ENCODE data around the gene ZNF598.
A peak's percentile ranks its signal among the peaks of the same experiment; 100 is the strongest.

The ZNF598 gene

GRCh38 chr16:2009791-2010510 lies at the start of gene ZNF598:
Gene ZNF598, minus strand, starts transcription at chr16:2009821.
- Histone ChIP-seq H3K4me3 (ENCODE audit: low read depth, low read length) (peak within 1 kb of the TSS; percentile 75), H3K9me3 (ENCODE audit: control insufficient read depth, insufficient read depth, low read depth, low read length) (no peaks in the 10 kb centered on the region), H3K4me1 (ENCODE audit: control insufficient read depth, insufficient read depth, low read length) (peaks cover 24% of the 10 kb centered on the region), H3K36me3 (ENCODE audit: control insufficient read depth in 2 of 2, insufficient read depth in 1 of 2, low read length in 2 of 2) (peaks cover 0 to 23% of the 10 kb centered on the region in 2 experiments; a peak in 1 of 3 replicates), H3K27ac (ENCODE audit: extremely low read depth, low read depth, low read length) (peak within 1 kb of the TSS; percentile 97)
- ChIA-PET POLR2A (interaction anchor here (2.7 kb wide), 1 partner anchor 145 kb away, joined by 17 read pairs; the partner anchor contains the start of gene TRAF7), CTCF (interaction anchor here (1.6 kb wide), 1 partner anchor 131 kb away, joined by 7 read pairs; no protein-coding TSS in a partner anchor)
- no peak for TF ChIP-seq ZBTB1 (tag by site-specific recombination; IDR thresholded peaks at IDR 0.05)
- 0 out of 2 replicates have a peak, but pooled peaks have one; percentile 18 for TF ChIP-seq TRIM28 (IDR thresholded peaks at IDR 0.05; ENCODE audit: borderline replicate concordance, low read length)
- 0 out of 2 replicates have a peak, but pooled peaks have one; percentile 40 for TF ChIP-seq KLF7 (tag by site-specific recombination; IDR thresholded peaks at IDR 0.05; ENCODE audit: borderline replicate concordance)
- TF ChIP-seq ZNF404 (tag by site-specific recombination; IDR thresholded peaks at IDR 0.05), result 0 out of 2 replicates have a peak, but pooled peaks have one; percentile 7
- peak; percentile 78 for TF ChIP-seq ZFP37 (tag by site-specific recombination; IDR thresholded peaks at IDR 0.05)
- no peak for TF ChIP-seq ZNF621 (tag by site-specific recombination; IDR thresholded peaks at IDR 0.05)
- 0 out of 2 replicates have a peak, but pooled peaks have one; percentile 25 for TF ChIP-seq YY2 (tag by site-specific recombination; IDR thresholded peaks at IDR 0.05)
- peak; percentile 57; the same call in 1 of the 2 replicates for TF ChIP-seq KLF10 (tag by site-specific recombination; IDR thresholded peaks at IDR 0.05)
- TF ChIP-seq, protein P1, sequence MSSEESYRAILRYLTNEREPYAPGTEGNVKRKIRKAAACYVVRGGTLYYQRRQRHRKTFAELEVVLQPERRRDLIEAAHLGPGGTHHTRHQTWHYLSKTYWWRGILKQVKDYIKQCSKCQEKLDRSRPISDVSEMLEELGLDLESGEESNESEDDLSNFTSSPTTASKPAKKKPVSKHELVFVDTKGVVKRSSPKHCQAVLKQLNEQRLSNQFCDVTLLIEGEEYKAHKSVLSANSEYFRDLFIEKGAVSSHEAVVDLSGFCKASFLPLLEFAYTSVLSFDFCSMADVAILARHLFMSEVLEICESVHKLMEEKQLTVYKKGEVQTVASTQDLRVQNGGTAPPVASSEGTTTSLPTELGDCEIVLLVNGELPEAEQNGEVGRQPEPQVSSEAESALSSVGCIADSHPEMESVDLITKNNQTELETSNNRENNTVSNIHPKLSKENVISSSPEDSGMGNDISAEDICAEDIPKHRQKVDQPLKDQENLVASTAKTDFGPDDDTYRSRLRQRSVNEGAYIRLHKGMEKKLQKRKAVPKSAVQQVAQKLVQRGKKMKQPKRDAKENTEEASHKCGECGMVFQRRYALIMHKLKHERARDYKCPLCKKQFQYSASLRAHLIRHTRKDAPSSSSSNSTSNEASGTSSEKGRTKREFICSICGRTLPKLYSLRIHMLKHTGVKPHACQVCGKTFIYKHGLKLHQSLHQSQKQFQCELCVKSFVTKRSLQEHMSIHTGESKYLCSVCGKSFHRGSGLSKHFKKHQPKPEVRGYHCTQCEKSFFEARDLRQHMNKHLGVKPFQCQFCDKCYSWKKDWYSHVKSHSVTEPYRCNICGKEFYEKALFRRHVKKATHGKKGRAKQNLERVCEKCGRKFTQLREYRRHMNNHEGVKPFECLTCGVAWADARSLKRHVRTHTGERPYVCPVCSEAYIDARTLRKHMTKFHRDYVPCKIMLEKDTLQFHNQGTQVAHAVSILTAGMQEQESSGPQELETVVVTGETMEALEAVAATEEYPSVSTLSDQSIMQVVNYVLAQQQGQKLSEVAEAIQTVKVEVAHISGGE (tag by site-specific recombination; conservative IDR thresholded peaks at IDR 0.05; ENCODE audit: low read depth), result peak; percentile 89
- peak; percentile 74 for TF ChIP-seq ZNF76 (tag by site-specific recombination; IDR thresholded peaks at IDR 0.05; ENCODE audit: borderline replicate concordance, low read depth)
- 0 out of 2 replicates have a peak, but pooled peaks have one; percentile 27 for TF ChIP-seq ZBTB48 (tag by site-specific recombination; IDR thresholded peaks at IDR 0.05)
- peak; percentile 62 for TF ChIP-seq SP3 (tag by site-specific recombination; IDR thresholded peaks at IDR 0.05)
- peak; percentile 39; the same call in 1 of the 2 replicates for TF ChIP-seq ZNF341 (tag by site-specific recombination; IDR thresholded peaks at IDR 0.05; ENCODE audit: low read depth)
- TF ChIP-seq ZNF585B (tag by site-specific recombination; IDR thresholded peaks at IDR 0.05), result no peak
- no peak for TF ChIP-seq ZNF366 (tag by site-specific recombination; conservative IDR thresholded peaks at IDR 0.05)
- TF ChIP-seq ZNF626 (tag by site-specific recombination; IDR thresholded peaks at IDR 0.05), result no peak
- TF ChIP-seq, protein P2, sequence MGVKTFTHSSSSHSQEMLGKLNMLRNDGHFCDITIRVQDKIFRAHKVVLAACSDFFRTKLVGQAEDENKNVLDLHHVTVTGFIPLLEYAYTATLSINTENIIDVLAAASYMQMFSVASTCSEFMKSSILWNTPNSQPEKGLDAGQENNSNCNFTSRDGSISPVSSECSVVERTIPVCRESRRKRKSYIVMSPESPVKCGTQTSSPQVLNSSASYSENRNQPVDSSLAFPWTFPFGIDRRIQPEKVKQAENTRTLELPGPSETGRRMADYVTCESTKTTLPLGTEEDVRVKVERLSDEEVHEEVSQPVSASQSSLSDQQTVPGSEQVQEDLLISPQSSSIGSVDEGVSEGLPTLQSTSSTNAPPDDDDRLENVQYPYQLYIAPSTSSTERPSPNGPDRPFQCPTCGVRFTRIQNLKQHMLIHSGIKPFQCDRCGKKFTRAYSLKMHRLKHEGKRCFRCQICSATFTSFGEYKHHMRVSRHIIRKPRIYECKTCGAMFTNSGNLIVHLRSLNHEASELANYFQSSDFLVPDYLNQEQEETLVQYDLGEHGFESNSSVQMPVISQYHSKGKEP (tag by site-specific recombination; IDR thresholded peaks at IDR 0.05), result peak; percentile 64; the same call in 1 of the 2 replicates
- no peak for TF ChIP-seq ZNF544 (tag by site-specific recombination; IDR thresholded peaks at IDR 0.05)
- peak; percentile 90 for TF ChIP-seq ZNF335 (tag by site-specific recombination; conservative IDR thresholded peaks at IDR 0.05)
- TF ChIP-seq ZXDB (tag by site-specific recombination; IDR thresholded peaks at IDR 0.05), result peak; percentile 66; the same call in 1 of the 2 replicates
- TF ChIP-seq ZSCAN30 (tag by site-specific recombination; IDR thresholded peaks at IDR 0.05), result peak; percentile 93
- TF ChIP-seq INSM2 (tag by site-specific recombination; IDR thresholded peaks at IDR 0.05), result peak; percentile 46; the same call in 1 of the 2 replicates
- TF ChIP-seq KLF9 (tag by site-specific recombination; IDR thresholded peaks at IDR 0.05; ENCODE audit: low read depth), result peak; percentile 45; the same call in 1 of the 2 replicates
- TF ChIP-seq ZNF518A (tag by site-specific recombination; conservative IDR thresholded peaks at IDR 0.05; ENCODE audit: low read depth), result peak; percentile 72
- peak; percentile 78 for TF ChIP-seq KLF8 (tag by site-specific recombination; IDR thresholded peaks at IDR 0.05)
- TF ChIP-seq ZEB2 (tag by site-specific recombination; IDR thresholded peaks at IDR 0.05), result peak; percentile 76
